NCI-H748 (cell line): ENCODE data around the gene GUCD1.

Source experiments
- DNase-seq: peaks from one replicate; lab custom pipeline; 2025; ENCODE audit not compliant: unreplicated experiment; lab: John Stamatoyannopoulos, UW

GUCD1 gene

GRCh38 chr22:24504540-24504939 lies 50.4 kb downstream of the GUCD1 start:
- no peak for DNase-seq

GRCh38 chr22:24503843-24504338 lies 51.0 kb downstream of the GUCD1 start:
- DNase-seq, result no peak

GRCh38 chr22:24503137-24503842 lies 51.6 kb downstream of the GUCD1 start:
- peak; percentile 43 for DNase-seq

GRCh38 chr22:24502541-24502940 lies 52.4 kb downstream of the GUCD1 start:
- no peak for DNase-seq

GRCh38 chr22:24502034-24502433 lies 52.9 kb downstream of the GUCD1 start:
- no peak for DNase-seq

- DNase-seq, result no peak
These were observed 53.5 kb downstream of the GUCD1 start for GRCh38 chr22:24501301-24502005.

GRCh38 chr22:24500277-24500820 lies 54.6 kb downstream of the GUCD1 start:
- DNase-seq, result peak; percentile 8

- DNase-seq, result no peak
These were observed 55.1 kb downstream of the GUCD1 start for GRCh38 chr22:24499706-24500276.

- DNase-seq, result no peak
These were observed 56.1 kb downstream of the GUCD1 start for GRCh38 chr22:24498824-24499223.

GRCh38 chr22:24497841-24498258 lies 57.1 kb downstream of the GUCD1 start:
- no peak for DNase-seq

- DNase-seq, result no peak
These were observed 58.3 kb downstream of the GUCD1 start for GRCh38 chr22:24496661-24497060.

- no peak for DNase-seq
These were observed 58.7 kb downstream of the GUCD1 start for GRCh38 chr22:24496234-24496633.

- no peak for DNase-seq
These were observed 59.6 kb downstream of the GUCD1 start for GRCh38 chr22:24495365-24495675.

GRCh38 chr22:24494528-24495364 lies 60.2 kb downstream of the GUCD1 start, which contains the start of gene UPB1:
Gene UPB1 (plus strand): TSS chr22:24495332. CDS start chr22:24495404, 72 bp downstream.
- no peak for DNase-seq

GRCh38 chr22:24494167-24494527 lies 60.8 kb downstream of the GUCD1 start:
- no peak for DNase-seq

GRCh38 chr22:24492391-24492790 lies 62.5 kb downstream of the GUCD1 start:
- no peak for DNase-seq
